Neutrophil (primary cell): ENCODE data around the gene GIPC1.

Experiments used
- H3K27ac ChIP-seq: fragments of 200-600 bp; sonication (generic); 2 replicates; pipeline ENCODE4 v1.5.1; 2016; ENCODE audit warnings: mild to moderate bottlenecking, moderate library complexity
- H3K27me3 ChIP-seq: fragments of 200-600 bp; sonication (generic); 2 replicates; pipeline ENCODE4 v1.6.0; 2016; ENCODE audit warnings: mild to moderate bottlenecking
- H3K36me3 ChIP-seq: fragments of 200-600 bp; sonication (generic); 2 replicates; pipeline ENCODE4 v1.5.1; 2017
- H3K4me1 ChIP-seq, 2 experiments: fragments of 200-600 bp in 1 of 2; sonication (generic) in 1 of 2; 1 replicate in 1 of 2; 2 replicates in 1 of 2; pipeline versions ENCODE4 v1.5.1 to v1.6.1; 2013 to 2016; ENCODE audit warnings: low read depth in 1 of 2, low read length in 1 of 2, mild to moderate bottlenecking in 1 of 2, moderate library complexity in 1 of 2; ENCODE audit not compliant: control insufficient read depth in 1 of 2, insufficient read depth in 1 of 2
- H3K4me3 ChIP-seq, 2 experiments: fragments of 200-600 bp in 1 of 2; sonication (generic) in 1 of 2; 1 replicate in 1 of 2; 2 replicates in 1 of 2; pipeline ENCODE4 v1.5.1; 2013 to 2016; ENCODE audit warnings: low read depth in 1 of 2, low read length in 1 of 2, mild to moderate bottlenecking in 1 of 2, moderate library complexity in 1 of 2
- H3K9me3 ChIP-seq: fragments of 200-600 bp; sonication (generic); 2 replicates; pipeline ENCODE4 v1.5.1; 2016
- CTCF ChIP-seq: fragments of 200-600 bp; sonication (generic); IDR thresholded peaks from 2 replicates; pipeline ENCODE4 v1.5.1; 2016; ENCODE audit warnings: antibody characterized with exemption

Gene GIPC1

GRCh38 chr19:14516048-14516534 lies 20.2 kb upstream of the GIPC1 start:
- no peaks in the 10 kb centered on the region for H3K9me3 ChIP-seq
- no peak for TF ChIP-seq CTCF
- H3K4me3 ChIP-seq, result peak overlapping the region; percentile 89 to 96
- H3K27ac ChIP-seq, result peak overlapping the region; percentile 99
- peaks cover 46 to 48% of the 10 kb centered on the region in 2 experiments for H3K4me1 ChIP-seq
- H3K36me3 ChIP-seq, result peaks cover 30% of the 10 kb centered on the region
- no peaks in the 10 kb centered on the region for H3K27me3 ChIP-seq

DNA sequence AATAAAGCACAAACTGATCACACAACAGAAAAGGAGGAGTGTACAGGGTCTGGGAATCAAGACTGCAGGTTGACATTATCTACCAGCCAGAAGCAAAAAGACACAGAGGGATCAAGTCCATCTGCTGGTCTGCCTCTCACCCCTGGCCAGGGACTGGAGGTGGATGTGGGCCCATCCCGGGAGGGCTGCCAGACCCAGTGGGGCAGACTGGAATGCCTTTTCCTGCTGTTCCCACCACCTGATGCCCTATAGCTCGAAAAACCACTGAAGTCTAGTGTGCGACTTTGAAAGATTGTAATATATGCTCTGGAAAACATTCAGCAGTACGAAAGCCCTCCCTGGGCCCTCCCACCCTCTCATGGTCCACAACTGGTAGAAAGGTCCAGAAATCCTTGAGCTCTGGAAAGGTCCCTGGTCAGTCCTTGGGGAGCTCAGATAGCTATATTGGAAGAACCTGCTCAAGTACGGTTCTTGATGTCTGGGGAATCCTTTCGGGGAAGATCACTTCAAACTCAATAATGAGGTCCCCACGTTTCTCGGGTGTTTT lies 19.6 kb upstream of the GIPC1 start:
- peaks cover 30% of the 10 kb centered on the region for H3K36me3 ChIP-seq
- H3K27me3 ChIP-seq, result no peaks in the 10 kb centered on the region
- H3K4me3 ChIP-seq, result peak overlapping the region in 1 of 2 experiments; percentile 89
- H3K4me1 ChIP-seq, result peaks cover 51 to 53% of the 10 kb centered on the region in 2 experiments
- H3K27ac ChIP-seq, result no peak overlapping the region
- TF ChIP-seq CTCF, result no peak
- no peaks in the 10 kb centered on the region for H3K9me3 ChIP-seq

DNA sequence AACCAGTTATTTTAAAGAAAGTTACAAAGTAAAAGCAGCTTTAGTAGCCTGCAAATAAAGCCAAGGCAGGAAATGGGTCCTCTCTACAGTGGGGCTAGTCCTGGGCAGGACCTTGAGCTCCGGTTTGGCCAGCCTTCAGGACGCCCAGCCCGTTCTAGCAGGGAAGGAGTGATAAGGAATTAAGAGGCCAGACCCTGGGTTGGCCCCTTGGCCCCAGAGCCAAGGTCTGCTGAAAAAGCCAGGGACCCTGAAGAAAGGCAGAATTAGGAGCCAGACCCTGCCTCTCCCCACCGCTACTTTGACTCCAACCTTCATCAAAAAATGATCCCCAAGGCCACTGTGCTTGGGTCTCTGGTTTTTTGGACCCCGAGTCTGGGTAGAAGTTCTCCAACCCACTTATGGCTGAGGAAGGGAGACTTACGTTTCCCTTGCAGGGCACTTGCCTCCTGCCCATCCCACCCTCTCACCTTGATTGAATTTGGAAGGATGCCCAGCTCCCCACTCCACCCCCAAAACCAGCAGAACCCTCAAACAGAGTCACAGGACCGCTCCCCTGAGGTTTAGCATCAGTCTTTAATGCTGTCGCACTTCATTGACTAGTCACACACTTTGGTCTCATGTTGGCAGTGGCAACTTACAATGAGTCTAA lies 18.4 kb upstream of the GIPC1 start:
- H3K27me3 ChIP-seq, result no peaks in the 10 kb centered on the region
- peaks cover 63 to 64% of the 10 kb centered on the region in 2 experiments for H3K4me1 ChIP-seq
- no peak overlapping the region for H3K4me3 ChIP-seq
- peaks cover 30% of the 10 kb centered on the region for H3K36me3 ChIP-seq
- TF ChIP-seq CTCF, result no peak
- H3K27ac ChIP-seq, result peak overlapping the region; percentile 29
- H3K9me3 ChIP-seq, result no peaks in the 10 kb centered on the region

DNA sequence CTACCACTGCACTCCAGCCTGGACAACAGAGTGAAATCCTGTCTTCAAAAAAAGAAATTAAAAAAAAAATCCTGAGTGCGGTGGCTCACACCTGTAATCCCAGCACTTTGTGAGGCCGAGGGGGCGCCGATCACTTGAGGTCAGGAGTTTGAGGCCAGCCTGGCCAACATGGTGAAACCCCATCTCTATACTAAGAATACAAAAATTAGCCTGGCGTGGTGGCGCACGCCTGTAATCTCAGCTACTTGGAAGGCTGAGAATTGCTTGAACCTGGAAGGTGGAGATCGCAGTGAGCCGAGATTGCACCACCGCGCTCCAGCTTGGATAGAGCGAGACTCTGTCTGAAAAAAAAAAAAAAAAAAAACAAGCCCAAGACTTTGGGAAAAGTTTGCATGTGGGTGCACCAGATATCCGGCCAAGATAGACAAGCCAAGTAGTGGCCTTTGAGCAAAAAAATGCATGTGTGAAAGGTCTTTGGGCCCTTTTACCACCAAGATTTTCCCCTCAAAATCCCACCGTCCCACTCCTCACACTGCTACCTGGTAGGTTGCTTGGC lies 16.6 kb upstream of the GIPC1 start:
- no peak overlapping the region for H3K27ac ChIP-seq
- H3K9me3 ChIP-seq, result no peaks in the 10 kb centered on the region
- TF ChIP-seq CTCF, result no peak
- H3K4me3 ChIP-seq, result no peak overlapping the region
- peaks cover 30% of the 10 kb centered on the region for H3K36me3 ChIP-seq
- peaks cover 74 to 75% of the 10 kb centered on the region in 2 experiments for H3K4me1 ChIP-seq
- no peaks in the 10 kb centered on the region for H3K27me3 ChIP-seq

- peaks cover 25% of the 10 kb centered on the region for H3K36me3 ChIP-seq
- no peaks in the 10 kb centered on the region for H3K9me3 ChIP-seq
- peaks cover 72 to 75% of the 10 kb centered on the region in 2 experiments for H3K4me1 ChIP-seq
- no peaks in the 10 kb centered on the region for H3K27me3 ChIP-seq
- H3K27ac ChIP-seq, result peak overlapping the region; percentile 90
- no peak for TF ChIP-seq CTCF
- H3K4me3 ChIP-seq, result peak overlapping the region in 1 of 2 experiments; percentile 34
Measured at GRCh38 chr19:14511229-14511593, 15.3 kb upstream of the GIPC1 start.
